Stimulated activated CD8-positive, alpha-beta memory T cell treated with anti-CD3 and anti-CD28 coated beads, Interleukin-7, amount 100 ng/mL, for 1 hour (primary cell): ENCODE results near the gene SYNPO.

ENCODE experiments used
- DNase-seq, 2 donors: peaks; one replicate each; pipeline ENCODE4 v3.0.0-alpha.2; 2020; ENCODE audit warnings: low read depth in 2 of 2

Gene SYNPO

GRCh38 chr5:150689120-150689519, 48.7 kb downstream of the SYNPO start:
- no peak for DNase-seq

GRCh38 chr5:150690760-150691159, 50.3 kb downstream of the SYNPO start:
- DNase-seq: no peak

- DNase-seq: no peak
Measured at GRCh38 chr5:150692276-150692675, 51.8 kb downstream of the SYNPO start.

DNA sequence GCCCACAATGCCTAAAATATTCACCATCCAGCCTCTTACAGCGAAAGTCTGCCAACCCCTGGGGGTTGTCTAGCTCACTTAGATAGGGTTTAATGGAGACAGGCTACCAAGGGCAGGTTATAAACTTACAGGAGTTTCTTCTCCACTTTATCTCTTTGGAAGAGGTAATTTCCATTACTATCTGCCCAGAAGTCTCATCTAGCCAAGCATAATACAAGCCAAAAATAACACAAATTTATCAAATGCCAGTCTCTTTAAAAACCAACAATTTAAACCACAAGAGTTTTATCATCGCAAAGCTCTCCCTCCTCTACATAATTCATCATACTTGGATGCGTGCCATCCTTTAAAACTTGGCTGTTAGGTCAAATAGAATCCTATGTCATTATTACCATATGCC, 54.2 kb downstream of the SYNPO start:
- no peak for DNase-seq

- no peak for DNase-seq
Measured at GRCh38 chr5:150700246-150700593, 59.8 kb downstream of the SYNPO start.

GRCh38 chr5:150700594-150701377, 60.3 kb downstream of the SYNPO start, which contains the start of gene RBM22:
TSS of gene RBM22 (minus strand) at chr5:150701062. CDS start at chr5:150700985, 77 bp downstream.
- DNase-seq: peak; percentile 82 to 85

DNA sequence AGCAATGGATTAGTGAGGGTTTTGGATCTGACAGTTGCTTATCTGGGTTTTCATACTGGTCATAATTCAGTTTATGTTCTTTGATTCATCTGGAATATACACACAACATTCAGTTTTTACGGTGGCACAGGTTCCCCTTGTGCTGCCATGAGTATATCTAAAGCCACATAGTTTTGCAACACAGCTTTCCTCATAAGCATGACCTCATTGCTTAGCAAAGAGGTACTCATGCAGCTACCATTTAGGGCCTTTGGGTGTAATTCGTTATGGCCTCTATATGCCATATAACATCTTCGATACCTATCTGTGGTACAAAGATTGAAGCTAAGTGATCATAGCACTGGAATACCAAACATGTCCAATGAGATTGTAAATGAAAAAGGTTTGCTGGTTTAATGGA, 63.3 kb downstream of the SYNPO start:
- DNase-seq: no peak

GRCh38 chr5:150706776-150707390, 66.4 kb downstream of the SYNPO start:
- no peak for DNase-seq
